CD8-positive, alpha-beta memory T cell (primary cell): ENCODE data around the gene ADGRV1. TPM values are rescaled to one million over a fixed set of nuclear protein-coding genes. Genes with fewer than 3 reads are reported as not detected.
"Not testable (repeated sequence)": the region's sequence is repeated elsewhere in the genome, so short reads cannot be mapped to it uniquely, and the experiment has no call there.

Source experiments
- CTCF ChIA-PET: fragments of 350-600 bp; sonication (Branson Sonifier 250); formaldehyde crosslinking; loops from one replicate; lab custom pipeline; 2021; ENCODE audit warnings: antibody characterized with exemption; lab: Charles Lee
- POLR2A ChIA-PET: fragments of 350-600 bp; sonication (Branson Sonifier 250); formaldehyde crosslinking; loops from one replicate; lab custom pipeline; 2021; ENCODE audit warnings: antibody characterized with exemption; lab: Charles Lee
- DNase-seq, 5 donors: peaks; one replicate each; pipeline versions ENCODE4 v3.0.0 to v3.0.0-alpha.2; 2020 to 2022; ENCODE audit warnings: mixed read lengths in 1 of 5
- H3K27ac ChIP-seq: one replicate; pipeline ENCODE4 v1.7.0; 2013; ENCODE audit warnings: low read depth, mild to moderate bottlenecking, low read length, moderate library complexity
- H3K27me3 ChIP-seq: 2 replicates; pipeline ENCODE4 v1.7.0; 2013; ENCODE audit warnings: low read length, mild to moderate bottlenecking; ENCODE audit not compliant: insufficient read depth, poor library complexity, severe bottlenecking
- H3K36me3 ChIP-seq: 2 replicates; pipeline ENCODE4 v1.7.0; 2013; ENCODE audit warnings: mild to moderate bottlenecking, low read length, moderate library complexity; ENCODE audit not compliant: insufficient read depth
- H3K4me1 ChIP-seq: 2 replicates; pipeline ENCODE4 v1.7.0; 2013; ENCODE audit warnings: mild to moderate bottlenecking, low read length, moderate library complexity; ENCODE audit not compliant: insufficient read depth
- H3K4me3 ChIP-seq: 2 replicates; pipeline ENCODE4 v1.7.0; 2013; ENCODE audit warnings: mild to moderate bottlenecking, low read length
- H3K9me3 ChIP-seq: 2 replicates; pipeline ENCODE4 v1.7.0; 2013; ENCODE audit warnings: mild to moderate bottlenecking, low read length
- H3K27ac Mint-ChIP-seq, 8 donors: one replicate each; pipeline ENCODE4 v1.8.0; 2020 to 2021; ENCODE audit warnings: mixed read lengths in 8 of 8, mild to moderate bottlenecking in 6 of 8, inconsistent platforms in 3 of 8, moderate library complexity in 3 of 8
- H3K27me3 Mint-ChIP-seq, 2 donors: one replicate each; pipeline ENCODE4 v1.8.0; 2020 to 2021; ENCODE audit warnings: mixed read lengths in 2 of 2, mild to moderate bottlenecking in 1 of 2, moderate library complexity in 1 of 2
- H3K36me3 Mint-ChIP-seq, 3 donors: one replicate each; pipeline ENCODE4 v1.8.0; 2020 to 2021; ENCODE audit warnings: mixed read lengths in 3 of 3, inconsistent platforms in 1 of 3, mild to moderate bottlenecking in 1 of 3
- H3K4me1 Mint-ChIP-seq, 3 donors: one replicate each; pipeline ENCODE4 v1.8.0; 2020 to 2021; ENCODE audit warnings: mixed read lengths in 3 of 3, inconsistent platforms in 1 of 3, mild to moderate bottlenecking in 1 of 3
- H3K4me3 Mint-ChIP-seq, 7 donors: one replicate each; pipeline ENCODE4 v1.8.0; 2020 to 2021; ENCODE audit warnings: mixed read lengths in 7 of 7, mild to moderate bottlenecking in 6 of 7, moderate library complexity in 4 of 7, inconsistent platforms in 2 of 7
- H3K9me3 Mint-ChIP-seq, 5 donors: one replicate each; pipeline ENCODE4 v1.8.0; 2020 to 2022; ENCODE audit warnings: mixed read lengths in 5 of 5, mild to moderate bottlenecking in 3 of 5, moderate library complexity in 2 of 5, inconsistent platforms in 1 of 5
- polyA plus RNA-seq: library from polyadenylated mRNA; unstranded; fragments of 300-500 nt; fragmentation: Illumina TruSeq; gene quantifications from one replicate; pipeline ENCODE4 v1.2.3, GENCODE V29; 2021
- total RNA-seq, 2 experiments: library from RNA; stranded (reverse); gene quantifications; one replicate each; pipeline ENCODE4 v1.2.3, GENCODE V29; 2021

The ADGRV1 gene
- total and polyA plus RNA-seq, 3 experiments from 2014 or later = 0.33 to 0.44 TPM; not detected in 1

GRCh38 chr5:91006713-91007112, 448.1 kb downstream of the ADGRV1 start:
- Mint-ChIP-seq H3K4me3 (no peak overlapping the region), H3K36me3 (no peaks in the 10 kb centered on the region), H3K4me1 (no peaks in the 10 kb centered on the region), H3K27ac (no peak overlapping the region), H3K9me3 (no peaks in the 10 kb centered on the region), H3K27me3 (peaks cover 0 to 14% of the 10 kb centered on the region in 2 donors)
- H3K9me3 ChIP-seq = no peaks in the 10 kb centered on the region
- no peak for DNase-seq
- ChIA-PET POLR2A (no interaction called here), CTCF (no interaction called here)
- no peaks in the 10 kb centered on the region for H3K4me1 ChIP-seq
- H3K4me3 ChIP-seq = no peak overlapping the region
- H3K36me3 ChIP-seq = no peaks in the 10 kb centered on the region
- H3K27ac ChIP-seq = no peak overlapping the region
- H3K27me3 ChIP-seq = no peaks in the 10 kb centered on the region

GRCh38 chr5:91007251-91007650, 448.7 kb downstream of the ADGRV1 start:
- no peak for DNase-seq
- H3K27me3 Mint-ChIP-seq = peaks cover 0 to 14% of the 10 kb centered on the region in 2 donors
- no peaks in the 10 kb centered on the region for H3K27me3 ChIP-seq
- no peaks in the 10 kb centered on the region for H3K36me3 Mint-ChIP-seq
- H3K36me3 ChIP-seq = no peaks in the 10 kb centered on the region
- CTCF ChIA-PET = no interaction called here
- H3K4me3 ChIP-seq = no peak overlapping the region
- no peaks in the 10 kb centered on the region for H3K9me3 Mint-ChIP-seq
- H3K27ac Mint-ChIP-seq = no peak overlapping the region
- H3K27ac ChIP-seq = no peak overlapping the region
- no peaks in the 10 kb centered on the region for H3K9me3 ChIP-seq
- no peaks in the 10 kb centered on the region for H3K4me1 Mint-ChIP-seq
- H3K4me1 ChIP-seq = no peaks in the 10 kb centered on the region
- no peak overlapping the region for H3K4me3 Mint-ChIP-seq
- POLR2A ChIA-PET = no interaction called here

- Histone ChIP-seq H3K27ac (no peak overlapping the region), H3K9me3 (no peaks in the 10 kb centered on the region), H3K4me1 (no peaks in the 10 kb centered on the region), H3K4me3 (no peak overlapping the region), H3K36me3 (no peaks in the 10 kb centered on the region), H3K27me3 (no peaks in the 10 kb centered on the region)
- H3K36me3 Mint-ChIP-seq = no peaks in the 10 kb centered on the region
- CTCF ChIA-PET = no interaction called here
- no peak overlapping the region for H3K4me3 Mint-ChIP-seq
- POLR2A ChIA-PET = no interaction called here
- no peak overlapping the region for H3K27ac Mint-ChIP-seq
- no peaks in the 10 kb centered on the region for H3K4me1 Mint-ChIP-seq
- no peaks in the 10 kb centered on the region for H3K9me3 Mint-ChIP-seq
- DNase-seq = no peak
- H3K27me3 Mint-ChIP-seq = peaks cover 0 to 14% of the 10 kb centered on the region in 2 donors
These were observed 449.3 kb downstream of the ADGRV1 start for GRCh38 chr5:91007780-91008402.

GRCh38 chr5:91010090-91010489, 451.5 kb downstream of the ADGRV1 start:
- Histone ChIP-seq H3K27me3 (no peaks in the 10 kb centered on the region), H3K9me3 (no peaks in the 10 kb centered on the region), H3K36me3 (no peaks in the 10 kb centered on the region), H3K4me1 (no peaks in the 10 kb centered on the region), H3K4me3 (no peak overlapping the region), H3K27ac (no peak overlapping the region)
- H3K36me3 Mint-ChIP-seq = no peaks in the 10 kb centered on the region
- POLR2A ChIA-PET = no interaction called here
- no peaks in the 10 kb centered on the region for H3K4me1 Mint-ChIP-seq
- H3K9me3 Mint-ChIP-seq = peaks cover 2 to 8% (median 7%) of the 10 kb centered on the region in 5 donors
- H3K27me3 Mint-ChIP-seq = peaks cover 0 to 14% of the 10 kb centered on the region in 2 donors
- DNase-seq = no peak
- no peak overlapping the region for H3K27ac Mint-ChIP-seq
- CTCF ChIA-PET = no interaction called here
- no peak overlapping the region for H3K4me3 Mint-ChIP-seq

GRCh38 chr5:91011029-91011428, 452.4 kb downstream of the ADGRV1 start:
- H3K4me1 Mint-ChIP-seq = no peaks in the 10 kb centered on the region
- CTCF ChIA-PET = no interaction called here

GRCh38 chr5:91012867-91013266, 454.3 kb downstream of the ADGRV1 start:
- H3K27ac ChIP-seq, H3K27ac Mint-ChIP-seq, CTCF ChIA-PET, H3K9me3 ChIP-seq, H3K36me3 ChIP-seq, POLR2A ChIA-PET, H3K27me3 ChIP-seq, H3K4me1 ChIP-seq, DNase-seq, H3K4me3 ChIP-seq, H3K4me3 Mint-ChIP-seq, H3K36me3 Mint-ChIP-seq, H3K4me1 Mint-ChIP-seq: not testable (repeated sequence)
- H3K27me3 Mint-ChIP-seq = peaks cover 4 to 25% of the 10 kb centered on the region in 2 donors
- H3K9me3 Mint-ChIP-seq = peaks cover 2 to 10% (median 7%) of the 10 kb centered on the region in 5 donors

More at GRCh38 chr5:91011029-91011428, 452.4 kb downstream of the ADGRV1 start:
- no peak for DNase-seq
- POLR2A ChIA-PET = no interaction called here
- Mint-ChIP-seq H3K27ac (no peak overlapping the region), H3K36me3 (no peaks in the 10 kb centered on the region), H3K27me3 (peaks cover 4 to 13% of the 10 kb centered on the region in 2 donors), H3K9me3 (peaks cover 2 to 10% (median 7%) of the 10 kb centered on the region in 5 donors), H3K4me3 (no peak overlapping the region)
- Histone ChIP-seq H3K4me1 (no peaks in the 10 kb centered on the region), H3K9me3 (no peaks in the 10 kb centered on the region), H3K4me3 (no peak overlapping the region), H3K27ac (no peak overlapping the region), H3K27me3 (no peaks in the 10 kb centered on the region), H3K36me3 (no peaks in the 10 kb centered on the region)

- Histone ChIP-seq H3K27me3 (no peaks in the 10 kb centered on the region), H3K4me3 (no peak overlapping the region), H3K9me3 (no peaks in the 10 kb centered on the region), H3K27ac (no peak overlapping the region), H3K4me1 (no peaks in the 10 kb centered on the region), H3K36me3 (no peaks in the 10 kb centered on the region)
- no peak overlapping the region for H3K4me3 Mint-ChIP-seq
- peaks cover 2 to 10% (median 7%) of the 10 kb centered on the region in 5 donors for H3K9me3 Mint-ChIP-seq
- no peak for DNase-seq
- no peak overlapping the region for H3K27ac Mint-ChIP-seq
- H3K4me1 Mint-ChIP-seq = no peaks in the 10 kb centered on the region
- H3K36me3 Mint-ChIP-seq = no peaks in the 10 kb centered on the region
- CTCF ChIA-PET = no interaction called here
- peaks cover 4 to 28% of the 10 kb centered on the region in 2 donors for H3K27me3 Mint-ChIP-seq
- POLR2A ChIA-PET = no interaction called here
These were observed 457.7 kb downstream of the ADGRV1 start for GRCh38 chr5:91016322-91016721.

GRCh38 chr5:91016954-91017700, 458.5 kb downstream of the ADGRV1 start:
- no peak for DNase-seq
- no peaks in the 10 kb centered on the region for H3K36me3 ChIP-seq
- no peaks in the 10 kb centered on the region for H3K4me1 ChIP-seq
- H3K27me3 ChIP-seq = no peaks in the 10 kb centered on the region
- no peaks in the 10 kb centered on the region for H3K9me3 ChIP-seq
- no peak overlapping the region for H3K4me3 ChIP-seq
- Mint-ChIP-seq H3K4me1 (no peaks in the 10 kb centered on the region), H3K27me3 (peaks cover 4 to 32% of the 10 kb centered on the region in 2 donors), H3K9me3 (peaks cover 2 to 10% (median 7%) of the 10 kb centered on the region in 5 donors), H3K36me3 (no peaks in the 10 kb centered on the region), H3K4me3 (no peak overlapping the region), H3K27ac (no peak overlapping the region)
- ChIA-PET CTCF (no interaction called here), POLR2A (no interaction called here)
- H3K27ac ChIP-seq = no peak overlapping the region
